Measurements from ENCODE around the gene TMEM243.

TMEM243 gene

GRCh38 chr7:87218796-87219544 is 562 bp downstream of the TMEM243 start:
- no peak for DNase-seq (ENCODE audit: low read depth)
- H3K4me3 ChIP-seq (ENCODE audit: low read length) = peak overlapping the region; percentile 88
- no peak for TF ChIP-seq CTCF (conservative IDR thresholded peaks at IDR 0.05; ENCODE audit: low read depth, low read length)

DNA sequence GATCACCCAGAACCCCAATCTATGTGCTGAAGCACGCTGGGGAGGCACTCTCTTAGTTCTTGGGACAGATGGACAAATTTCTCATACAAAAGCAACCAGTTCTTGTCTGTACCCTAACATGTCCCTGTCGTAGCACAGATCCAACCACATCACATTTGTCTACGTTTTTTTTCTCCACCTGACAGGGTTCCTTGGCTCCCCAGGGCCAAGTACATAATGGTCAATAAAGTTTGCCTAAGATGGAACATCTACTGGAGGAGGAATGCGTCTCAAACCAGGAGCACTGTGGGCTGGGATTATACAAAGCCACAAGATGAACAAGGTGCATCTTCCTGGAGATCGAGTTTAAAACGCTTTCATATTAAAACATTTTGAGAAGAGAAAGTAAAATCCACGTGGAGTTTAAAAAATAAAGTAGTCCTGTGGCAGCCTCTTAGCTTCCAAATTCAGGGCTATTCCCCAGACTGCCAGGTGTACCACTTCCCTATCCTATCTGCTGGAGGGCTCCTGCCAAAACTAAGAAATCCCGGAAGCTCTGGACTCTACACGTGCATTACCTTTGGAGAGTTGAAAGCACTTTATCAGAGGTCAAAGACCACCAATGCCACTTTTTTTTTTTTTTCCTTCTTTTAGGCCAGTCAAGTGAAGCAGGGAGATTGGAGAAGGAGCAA is 1.4 kb downstream of the TMEM243 start:
- peak overlapping the region; percentile 88 for H3K4me3 ChIP-seq (ENCODE audit: low read length)
- no peak for TF ChIP-seq CTCF (conservative IDR thresholded peaks at IDR 0.05; ENCODE audit: low read depth, low read length)
- no peak for DNase-seq (ENCODE audit: low read depth)

DNA sequence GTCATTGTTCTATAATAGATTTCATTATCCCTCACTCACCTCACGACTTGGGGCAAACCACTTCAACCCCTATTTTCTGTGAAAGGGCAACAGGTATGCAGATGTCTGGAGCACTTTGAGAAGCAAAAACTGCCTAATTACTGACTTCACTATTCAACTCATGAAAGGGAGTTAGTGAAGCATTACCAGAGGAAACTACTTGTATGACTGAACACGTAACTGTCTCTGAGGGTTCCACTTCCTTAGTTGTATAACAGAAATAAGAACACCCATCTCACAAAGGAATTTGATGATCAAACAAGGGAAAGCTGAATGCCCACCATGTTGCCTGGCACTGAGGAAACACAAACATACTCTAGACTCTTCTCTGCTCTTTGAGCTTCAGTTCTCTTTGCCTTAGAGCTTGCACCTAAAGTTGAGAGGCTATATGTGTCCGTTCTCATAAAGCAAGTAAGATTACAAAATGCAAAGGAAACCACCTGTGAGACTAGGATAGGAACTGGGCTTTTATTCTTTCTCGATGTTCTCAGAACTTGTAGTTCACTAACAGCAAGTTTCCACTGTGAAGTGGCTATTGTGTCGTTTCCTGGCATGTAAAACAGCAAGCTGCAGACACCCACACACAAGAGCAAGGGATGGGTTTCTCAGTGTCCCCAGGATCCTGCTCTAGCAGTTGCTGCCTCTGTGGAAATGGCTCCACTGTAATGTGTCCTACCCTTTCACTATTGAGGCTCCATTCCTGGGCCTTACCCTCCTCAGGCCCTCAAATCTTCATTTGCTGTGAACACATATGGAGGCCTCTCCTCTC is 2.6 kb downstream of the TMEM243 start:
- no peak for DNase-seq (ENCODE audit: low read depth)
- TF ChIP-seq CTCF (conservative IDR thresholded peaks at IDR 0.05; ENCODE audit: low read depth, low read length) = no peak
- H3K4me3 ChIP-seq (ENCODE audit: low read length) = no peak overlapping the region

GRCh38 chr7:87215046-87215445 is 4.5 kb downstream of the TMEM243 start:
- no peak for DNase-seq (ENCODE audit: low read depth)
- no peak for TF ChIP-seq CTCF (conservative IDR thresholded peaks at IDR 0.05; ENCODE audit: low read depth, low read length)
- H3K4me3 ChIP-seq (ENCODE audit: low read length) = no peak overlapping the region

- H3K4me3 ChIP-seq (ENCODE audit: low read length) = no peak overlapping the region
- DNase-seq (ENCODE audit: low read depth) = no peak
- TF ChIP-seq CTCF (conservative IDR thresholded peaks at IDR 0.05; ENCODE audit: low read depth, low read length) = no peak
Observed at GRCh38 chr7:87213811-87214210, 5.7 kb downstream of the TMEM243 start.

GRCh38 chr7:87213252-87213651 is 6.3 kb downstream of the TMEM243 start:
- no peak overlapping the region for H3K4me3 ChIP-seq (ENCODE audit: low read length)
- DNase-seq (ENCODE audit: low read depth) = no peak
- no peak for TF ChIP-seq CTCF (conservative IDR thresholded peaks at IDR 0.05; ENCODE audit: low read depth, low read length)

Data from retinal pigment epithelial cell (primary cell).